CD4-positive, alpha-beta T cell (primary cell): ENCODE results near the gene MMP24OS. TPM values are rescaled to one million over a fixed set of nuclear protein-coding genes. Genes with fewer than 3 reads are reported as not detected.

Experiments used
- ATAC-seq: fragments of 200-7000 bp; cut with Tn5 transposase; one replicate; pipeline ENCODE4 v1.10.0; 2022; ENCODE audit warnings: mild to moderate bottlenecking; ENCODE audit not compliant: poor library complexity
- CTCF ChIA-PET: fragments of 350-600 bp; sonication (Branson Sonifier 250); formaldehyde crosslinking; loops from one replicate; lab custom pipeline; 2021; ENCODE audit warnings: antibody characterized with exemption, inconsistent platforms; lab: Charles Lee
- POLR2A ChIA-PET: fragments of 350-600 bp; sonication (Branson Sonifier 250); formaldehyde crosslinking; loops from one replicate; lab custom pipeline; 2021; ENCODE audit warnings: antibody characterized with exemption, inconsistent platforms; lab: Charles Lee
- DNase-seq, 14 experiments: peaks; one replicate each; pipeline ENCODE4 v3.0.0-alpha.2; 2013 to 2020; ENCODE audit warnings: mixed read lengths in 2 of 14
- H3K27ac ChIP-seq, 2 donors: one replicate each; pipeline versions ENCODE4 v1.5.1 to v1.7.0; 2013; ENCODE audit warnings: low read length in 2 of 2, low read depth in 1 of 2, mild to moderate bottlenecking in 1 of 2
- H3K27me3 ChIP-seq, 2 experiments: 1 replicate in 1 of 2; 2 replicates in 1 of 2; pipeline versions ENCODE4 v1.6.1 to v1.7.0; 2013; ENCODE audit warnings: low read length in 2 of 2, control low read depth in 1 of 2, mild to moderate bottlenecking in 1 of 2, moderate library complexity in 1 of 2; ENCODE audit not compliant: insufficient read depth in 2 of 2, control insufficient read depth in 1 of 2
- H3K36me3 ChIP-seq: one replicate; pipeline ENCODE4 v1.6.1; 2013; ENCODE audit warnings: low read length, control low read depth; ENCODE audit not compliant: insufficient read depth
- H3K4me1 ChIP-seq: one replicate; pipeline ENCODE4 v1.6.1; 2013; ENCODE audit warnings: low read length, control low read depth; ENCODE audit not compliant: insufficient read depth
- H3K4me3 ChIP-seq: one replicate; pipeline ENCODE4 v1.5.1; 2013; ENCODE audit warnings: mild to moderate bottlenecking, low read length, moderate library complexity
- H3K9me3 ChIP-seq, 2 experiments: 1 replicate in 1 of 2; 2 replicates in 1 of 2; pipeline versions ENCODE4 v1.6.1 to v1.7.0; 2013; ENCODE audit warnings: low read length in 2 of 2, mild to moderate bottlenecking in 2 of 2, control low read depth in 1 of 2, moderate library complexity in 1 of 2; ENCODE audit not compliant: control insufficient read depth in 1 of 2, insufficient read depth in 1 of 2
- H3K27ac Mint-ChIP-seq: one replicate; pipeline ENCODE4 v1.8.0; 2020; ENCODE audit warnings: mixed read lengths
- H3K27me3 Mint-ChIP-seq: one replicate; pipeline ENCODE4 v1.8.0; 2021; ENCODE audit warnings: mixed read lengths
- H3K36me3 Mint-ChIP-seq: one replicate; pipeline ENCODE4 v1.8.0; 2021; ENCODE audit warnings: low read depth, mixed read lengths
- H3K4me1 Mint-ChIP-seq: one replicate; pipeline ENCODE4 v1.8.0; 2021; ENCODE audit warnings: low read depth, mixed read lengths
- H3K4me3 Mint-ChIP-seq: one replicate; pipeline ENCODE4 v1.8.0; 2020; ENCODE audit warnings: mild to moderate bottlenecking, mixed read lengths
- H3K9me3 Mint-ChIP-seq: one replicate; pipeline ENCODE4 v1.8.0; 2020; ENCODE audit warnings: mixed read lengths
- CTCF ChIP-seq: fragments of 200-600 bp; IDR thresholded peaks from one replicate; pipeline ENCODE4 v1.8.0; 2022; ENCODE audit warnings: antibody characterized with exemption, mild to moderate bottlenecking
- intact Hi-C, 2 experiments: fragments of 100-400 bp; cut with DNase I in 1 of 2; cut with micrococcal nuclease in 1 of 2; formaldehyde crosslinking; loops; one replicate each; pipeline versions ENCODE4 v1.15.1 to v1.9.0; 2023 to 2025; cut with DNase I, micrococcal nuclease
- total RNA-seq, 174 experiments: library from RNA in 2 of 174; stranded (reverse) in 2 of 174; gene quantifications; one replicate each; pipeline ENCODE4 v1.2.3 and lab custom pipeline; 2021 to 2026

MMP24OS gene
- total RNA-seq, 2 experiments from 2014 or later: 71.8 to 74.8 TPM

- Histone ChIP-seq H3K9me3 (no peaks in the 10 kb centered on the region), H3K4me3 (no peak overlapping the region), H3K27me3 (no peaks in the 10 kb centered on the region), H3K27ac (no peak overlapping the region), H3K36me3 (peaks cover under 1% of the 10 kb centered on the region), H3K4me1 (peaks cover 10% of the 10 kb centered on the region)
- H3K36me3 Mint-ChIP-seq: no peaks in the 10 kb centered on the region
- intact Hi-C loops: loop anchor here in 1 of 2 experiments (10.0 kb wide), 1 partner anchor 156 kb away; the partner anchor contains the start of gene EDEM2
- no peaks in the 10 kb centered on the region for H3K9me3 Mint-ChIP-seq
- peaks cover 8% of the 10 kb centered on the region for H3K4me1 Mint-ChIP-seq
- POLR2A ChIA-PET: no interaction called here
- no peaks in the 10 kb centered on the region for H3K27me3 Mint-ChIP-seq
- CTCF ChIA-PET: no interaction called here
- DNase-seq: no peak
- H3K27ac Mint-ChIP-seq: no peak overlapping the region
- H3K4me3 Mint-ChIP-seq: no peak overlapping the region
- no peak for TF ChIP-seq CTCF
- ATAC-seq: no peak
Observed at GRCh38 chr20:35300469-35301262, 22.7 kb upstream of the MMP24OS start.

GRCh38 chr20:35299780-35300179 lies 21.9 kb upstream of the MMP24OS start:
- CTCF ChIA-PET: interaction anchor here (0.6 kb wide), 1 partner anchor 49 kb away, joined by 4 read pairs; no protein-coding TSS in a partner anchor
- intact Hi-C loops: loop anchor here in 1 of 2 experiments (10.0 kb wide), 1 partner anchor 155 kb away; the partner anchor contains the start of gene EDEM2
- Mint-ChIP-seq H3K4me3 (no peak overlapping the region), H3K4me1 (peaks cover 8% of the 10 kb centered on the region), H3K36me3 (no peaks in the 10 kb centered on the region), H3K9me3 (no peaks in the 10 kb centered on the region), H3K27me3 (no peaks in the 10 kb centered on the region), H3K27ac (no peak overlapping the region)
- H3K36me3 ChIP-seq: no peaks in the 10 kb centered on the region
- no peak overlapping the region for H3K4me3 ChIP-seq
- no peak overlapping the region for H3K27ac ChIP-seq
- no peak for TF ChIP-seq CTCF
- DNase-seq (no peak), ATAC-seq (no peak)
- POLR2A ChIA-PET: no interaction called here
- H3K4me1 ChIP-seq: peaks cover 10% of the 10 kb centered on the region
- H3K27me3 ChIP-seq: no peaks in the 10 kb centered on the region
- H3K9me3 ChIP-seq: no peaks in the 10 kb centered on the region

GRCh38 chr20:35298264-35298663 lies 20.3 kb upstream of the MMP24OS start:
- POLR2A ChIA-PET: interaction anchor here (1.0 to 1.2 kb wide), 2 partner anchors 14 to 20 kb away, joined by 3 read pairs; partner anchors contain the start of genes EIF6 and MMP24OS
- Histone ChIP-seq H3K36me3 (no peaks in the 10 kb centered on the region), H3K9me3 (no peaks in the 10 kb centered on the region), H3K4me1 (peaks cover under 1% of the 10 kb centered on the region), H3K27me3 (no peaks in the 10 kb centered on the region), H3K4me3 (no peak overlapping the region), H3K27ac (no peak overlapping the region)
- CTCF ChIA-PET: no interaction called here
- Mint-ChIP-seq H3K9me3 (no peaks in the 10 kb centered on the region), H3K27me3 (no peaks in the 10 kb centered on the region), H3K4me3 (no peak overlapping the region), H3K36me3 (no peaks in the 10 kb centered on the region), H3K27ac (no peak overlapping the region), H3K4me1 (no peaks in the 10 kb centered on the region)
- no peak for TF ChIP-seq CTCF
- DNase-seq (no peak), ATAC-seq (no peak)
- intact Hi-C loops: no loop called here
